B cell (primary cell): Measurements from ENCODE around the gene CRTAC1. TPM values are rescaled to one million over a fixed set of nuclear protein-coding genes. Genes with fewer than 3 reads are reported as not detected.

ENCODE experiments used
- ATAC-seq: fragments of 200-7000 bp; cut with Tn5 transposase; one replicate; pipeline ENCODE4 v1.10.0; 2021; ENCODE audit warnings: low read depth, mild to moderate bottlenecking, moderate number of reproducible peaks, moderate library complexity
- CTCF ChIA-PET: fragments of 350-600 bp; sonication (Branson Sonifier 250); formaldehyde crosslinking; loops from one replicate; lab custom pipeline; 2021; ENCODE audit warnings: antibody characterized with exemption, inconsistent platforms; lab: Charles Lee
- POLR2A ChIA-PET: fragments of 350-600 bp; sonication (Branson Sonifier 250); formaldehyde crosslinking; loops from one replicate; lab custom pipeline; 2021; ENCODE audit warnings: antibody characterized with exemption; lab: Charles Lee
- DNase-seq: peaks from one replicate; pipeline ENCODE4 v3.0.0; 2013
- H2AFZ ChIP-seq: 2 replicates; pipeline ENCODE4 v1.6.1; 2012; ENCODE audit warnings: mild to moderate bottlenecking, low read depth, low read length; ENCODE audit not compliant: insufficient read depth, poor library complexity, severe bottlenecking
- H3K27ac ChIP-seq, 2 donors: 1 replicate in 1 of 2; 2 replicates in 1 of 2; pipeline ENCODE4 v1.5.1; 2012 to 2013; ENCODE audit warnings: low read length in 2 of 2, mild to moderate bottlenecking in 2 of 2, moderate library complexity in 1 of 2
- H3K27me3 ChIP-seq, 4 experiments: fragments of 200-600 bp in 1 of 4; sonication (generic) in 1 of 4; replicated peaks in 1 of 4; 1 replicate in 2 of 4; 2 replicates in 2 of 4; pipeline versions ENCODE4 v1.6.1 to v1.7.0; 2013 to 2016; ENCODE audit warnings: low read length in 3 of 4, mild to moderate bottlenecking in 2 of 4, mixed read lengths in 1 of 4, moderate library complexity in 1 of 4; ENCODE audit not compliant: insufficient read depth in 4 of 4, control insufficient read depth in 3 of 4; ENCODE audit errors: control extremely low read depth in 1 of 4
- H3K36me3 ChIP-seq, 2 experiments: replicated peaks in 1 of 2; 1 replicate in 1 of 2; 2 replicates in 1 of 2; pipeline versions ENCODE4 v1.6.1 to v1.7.1; 2013; ENCODE audit warnings: low read length in 1 of 2; ENCODE audit not compliant: insufficient read depth in 2 of 2, control insufficient read depth in 1 of 2; ENCODE audit errors: control extremely low read depth in 1 of 2, extremely low read depth in 1 of 2
- H3K4me1 ChIP-seq, 2 donors: fragments of 200-600 bp in 1 of 2; sonication (generic) in 1 of 2; 1 replicate in 1 of 2; 2 replicates in 1 of 2; pipeline versions ENCODE4 v1.5.1 to v1.6.1; 2013 to 2017; ENCODE audit warnings: low read length in 2 of 2; ENCODE audit not compliant: control insufficient read depth in 2 of 2, insufficient read depth in 2 of 2
- H3K4me2 ChIP-seq: replicated peaks from 2 replicates; pipeline ENCODE3; 2012; ENCODE audit warnings: mild to moderate bottlenecking, low read depth, low read length; ENCODE audit not compliant: poor library complexity, severe bottlenecking
- H3K4me3 ChIP-seq, 5 experiments: fragments of 200-600 bp in 1 of 5; sonication (generic) in 1 of 5; 1 replicate in 3 of 5; 2 replicates in 2 of 5; pipeline versions ENCODE4 v1.5.1 to v1.7.0; 2011 to 2016; ENCODE audit warnings: low read length in 4 of 5, mild to moderate bottlenecking in 4 of 5, low read depth in 2 of 5, control low read depth in 1 of 5, moderate library complexity in 1 of 5; ENCODE audit not compliant: insufficient read depth in 1 of 5; ENCODE audit errors: control extremely low read depth in 1 of 5, extremely low read depth in 1 of 5
- H3K79me2 ChIP-seq: fragments of 200-600 bp; sonication (generic); one replicate; pipeline ENCODE4 v1.6.0; 2016; ENCODE audit warnings: low read length; ENCODE audit not compliant: control insufficient read depth, insufficient read depth
- H3K9ac ChIP-seq: fragments of 200-600 bp; sonication (generic); 2 replicates; pipeline ENCODE4 v1.6.1; 2017; ENCODE audit warnings: mild to moderate bottlenecking, low read length, moderate library complexity
- H3K9me3 ChIP-seq, 3 donors: one replicate each; pipeline versions ENCODE4 v1.6.1 to v1.7.1; 2013; ENCODE audit warnings: low read length in 2 of 3; ENCODE audit not compliant: control insufficient read depth in 2 of 3, insufficient read depth in 1 of 3; ENCODE audit errors: control extremely low read depth in 1 of 3
- H4K20me1 ChIP-seq: 2 replicates; pipeline ENCODE4 v1.6.0; 2012; ENCODE audit warnings: mild to moderate bottlenecking, low read length; ENCODE audit not compliant: insufficient read depth, control insufficient read depth, poor library complexity, severe bottlenecking
- H3K27ac Mint-ChIP-seq: one replicate; pipeline ENCODE4 v1.8.0; 2021; ENCODE audit warnings: mixed read lengths
- H3K27me3 Mint-ChIP-seq: one replicate; pipeline ENCODE4 v1.8.0; 2021; ENCODE audit warnings: mixed read lengths
- H3K4me1 Mint-ChIP-seq: one replicate; pipeline ENCODE4 v1.8.0; 2021; ENCODE audit warnings: mixed read lengths
- H3K4me3 Mint-ChIP-seq: one replicate; pipeline ENCODE4 v1.8.0; 2021; ENCODE audit warnings: mixed read lengths
- H3K9me3 Mint-ChIP-seq: one replicate; pipeline ENCODE4 v1.8.0; 2022; ENCODE audit warnings: mixed read lengths; ENCODE audit not compliant: insufficient read depth
- CTCF ChIP-seq: fragments of 200-600 bp; IDR thresholded peaks from one replicate; pipeline ENCODE4 v1.8.0; 2022; ENCODE audit warnings: antibody characterized with exemption, mild to moderate bottlenecking
- EZH2 ChIP-seq: IDR thresholded peaks from 2 replicates; pipeline ENCODE4 v1.6.1; 2012; ENCODE audit warnings: borderline replicate concordance, low read depth, mild to moderate bottlenecking, moderate library complexity, low read length; ENCODE audit not compliant: insufficient read depth, poor library complexity, severe bottlenecking
- WGBS: methylation state at CpG from one replicate; pipeline ENCODE4 v1.1.5; 2013; ENCODE audit warnings: missing lambda C conversion rate; ENCODE audit not compliant: insufficient coverage; 5-methylcytosine and 5-hydroxymethylcytosine counted together
- intact Hi-C: fragments of 100-400 bp; cut with micrococcal nuclease; formaldehyde crosslinking; loops from one replicate; pipeline ENCODE4 v1.10.0; 2022
- polyA plus RNA-seq: library from polyadenylated mRNA; depleted of rRNA; stranded (reverse); fragments of >200 nt; gene quantifications from 2 replicates; pipeline ENCODE4 v1.2.3, GENCODE V29; 2012
- total RNA-seq, 2 donors: library from RNA; stranded (reverse); fragments of 120-200 nt in 1 of 2; gene quantifications; 1 replicate in 1 of 2; 2 replicates in 1 of 2; pipeline versions ENCODE4 v1.2.3 to v1.2.4, GENCODE V29; 2013 to 2022

Gene CRTAC1
- total and polyA plus RNA-seq, 2 donors (not counting 1 experiment from before 2014, with no cell fraction given): not detected

DNA sequence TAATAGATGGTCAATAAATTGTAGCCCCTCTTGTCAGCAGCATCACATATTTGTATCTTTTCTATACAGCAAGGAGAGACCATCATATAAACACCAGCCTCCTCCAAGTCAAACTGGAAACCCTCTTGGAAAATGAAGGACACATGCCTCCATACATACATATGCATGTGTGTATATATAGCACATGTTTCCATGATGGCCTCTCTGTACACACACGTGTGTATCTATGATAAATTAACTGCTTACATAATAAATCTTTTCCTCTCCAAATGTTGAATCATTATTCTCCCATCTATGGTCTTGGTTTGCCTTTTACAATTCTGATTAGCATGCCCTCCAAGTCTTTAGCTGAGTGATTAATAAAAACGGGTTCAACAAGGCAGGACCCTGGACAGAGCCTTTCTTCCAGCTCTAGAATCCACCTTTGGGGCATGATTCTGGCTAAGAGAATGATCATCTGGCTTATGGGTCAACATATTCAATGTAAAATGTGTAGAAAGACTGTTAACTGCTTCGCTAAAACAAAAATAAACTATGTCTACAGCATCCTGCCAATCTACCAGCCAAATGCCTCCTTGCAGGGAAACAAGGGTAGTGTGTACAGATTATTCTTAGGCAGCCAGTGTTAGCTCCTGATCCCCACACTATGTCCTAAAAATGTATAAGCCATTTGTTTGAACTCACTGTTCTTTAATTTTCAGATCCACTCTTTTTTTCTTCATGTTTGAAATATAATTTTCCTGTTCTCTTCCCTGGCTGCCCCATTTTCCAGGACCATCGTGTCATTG lies 70.0 kb downstream of the CRTAC1 start:
- no peaks in the 10 kb centered on the region for H3K9me3 ChIP-seq
- ChIA-PET CTCF (no interaction called here), POLR2A (no interaction called here)
- ATAC-seq: no peak
- DNase-seq: no peak
- Mint-ChIP-seq H3K27me3 (peaks cover 48% of the 10 kb centered on the region), H3K4me3 (no peak overlapping the region), H3K27ac (no peak overlapping the region), H3K4me1 (no peaks in the 10 kb centered on the region), H3K9me3 (no peaks in the 10 kb centered on the region)
- H4K20me1 ChIP-seq: no peaks in the 10 kb centered on the region
- H3K4me3 ChIP-seq: no peak overlapping the region
- no peak overlapping the region for H3K9ac ChIP-seq
- no peak overlapping the region for H3K4me2 ChIP-seq
- intact Hi-C loops: no loop called here
- H3K27me3 ChIP-seq: no peaks in the 10 kb centered on the region
- TF ChIP-seq CTCF (no peak), EZH2 (no peak)
- no peak overlapping the region for H2AFZ ChIP-seq
- 100% methylated on average over 1 of the region's 4 CpGs for WGBS
- no peak overlapping the region for H3K27ac ChIP-seq
- no peaks in the 10 kb centered on the region for H3K4me1 ChIP-seq
- no peaks in the 10 kb centered on the region for H3K79me2 ChIP-seq
- H3K36me3 ChIP-seq: no peaks in the 10 kb centered on the region

DNA sequence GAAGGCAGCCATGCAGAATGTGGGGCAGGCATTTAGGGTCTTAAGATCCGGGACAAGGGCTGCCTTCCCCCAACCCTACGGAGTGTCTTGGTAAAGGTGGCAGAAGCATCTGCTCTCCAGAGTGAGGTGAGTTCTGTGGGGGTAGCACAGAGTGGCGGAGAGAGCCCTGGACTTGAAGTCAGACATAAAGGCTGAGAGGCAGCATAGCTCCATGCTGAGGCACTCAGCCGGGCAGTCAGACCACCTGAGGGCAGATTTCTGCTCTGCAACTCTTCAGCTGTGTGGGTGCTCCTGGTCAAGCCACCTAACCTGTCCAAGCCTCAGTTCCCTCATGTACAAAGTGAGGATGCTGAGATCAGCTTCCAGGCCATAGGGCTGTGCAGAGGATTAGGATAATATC lies 81.0 kb downstream of the CRTAC1 start:
- CTCF ChIA-PET: no interaction called here
- POLR2A ChIA-PET: no interaction called here
- no peak overlapping the region for H3K9ac ChIP-seq
- no peak overlapping the region for H3K4me3 ChIP-seq
- Mint-ChIP-seq H3K27ac (no peak overlapping the region), H3K4me1 (no peaks in the 10 kb centered on the region), H3K9me3 (peaks cover 7% of the 10 kb centered on the region), H3K4me3 (no peak overlapping the region), H3K27me3 (peaks cover 23% of the 10 kb centered on the region)
- no peak for TF ChIP-seq CTCF
- TF ChIP-seq EZH2: no peak
- 76% methylated on average over 4 of the region's 4 CpGs for WGBS
- H3K27me3 ChIP-seq: peaks cover 0 to 4% (median 1%) of the 10 kb centered on the region in 4 experiments
- H3K4me1 ChIP-seq: no peaks in the 10 kb centered on the region
- intact Hi-C loops: no loop called here
- no peaks in the 10 kb centered on the region for H3K79me2 ChIP-seq
- ATAC-seq (no peak), DNase-seq (no peak)
- H3K9me3 ChIP-seq: peaks cover 0 to 13% (median 0%) of the 10 kb centered on the region in 3 donors
- no peak overlapping the region for H3K4me2 ChIP-seq
- H2AFZ ChIP-seq: no peak overlapping the region
- no peaks in the 10 kb centered on the region for H3K36me3 ChIP-seq
- H3K27ac ChIP-seq: no peak overlapping the region
- no peaks in the 10 kb centered on the region for H4K20me1 ChIP-seq
